H1 (cell line): Measurements from ENCODE around the gene SLC46A3. TPM values are rescaled to one million over a fixed set of nuclear protein-coding genes. Genes with fewer than 3 reads are reported as not detected.

Experiments
- CTCF ChIA-PET: fragments of 300-600 bp; sonication (Branson Sonifier 250); formaldehyde crosslinking; loops from one replicate; lab custom pipeline; 2021; ENCODE audit not compliant: partially characterized antibody; lab: Charles Lee
- POLR2A ChIA-PET: fragments of 300-600 bp; sonication (Branson Sonifier 250); formaldehyde crosslinking; loops from one replicate; lab custom pipeline; 2021; ENCODE audit warnings: inconsistent platforms; ENCODE audit not compliant: partially characterized antibody; lab: Charles Lee
- DNase-seq, 2 experiments: peaks; one replicate each; pipeline versions ENCODE4 v3.0.0 to v3.0.0-alpha.2; 2010 to 2022; ENCODE audit warnings: low spot score in 2 of 2, low read depth in 1 of 2, mixed read lengths in 1 of 2
- FAIRE-seq: peaks from 2 replicates; lab custom pipeline; 2011; peaks lifted over from hg19 to GRCh38; lab: Jason Lieb, UNC
- H2AFZ ChIP-seq: 2 replicates; pipeline ENCODE4 v1.8.1; 2012; ENCODE audit warnings: low read length, inconsistent platforms
- H2AK5ac ChIP-seq: 2 replicates; pipeline ENCODE4 v1.6.1; 2013; ENCODE audit warnings: low read depth, low read length
- H2BK120ac ChIP-seq: replicated peaks from 2 replicates; pipeline ENCODE3; 2013; ENCODE audit warnings: low read depth, low read length, inconsistent platforms
- H2BK12ac ChIP-seq: 2 replicates; pipeline ENCODE4 v1.6.1; 2013; ENCODE audit warnings: low read depth, low read length
- H2BK15ac ChIP-seq: 2 replicates; pipeline ENCODE4 v1.6.1; 2013; ENCODE audit warnings: low read length
- H2BK20ac ChIP-seq: 2 replicates; pipeline ENCODE4 v1.6.1; 2013; ENCODE audit warnings: low read length
- H2BK5ac ChIP-seq: 2 replicates; pipeline ENCODE4 v1.6.1; 2013; ENCODE audit warnings: low read depth, low read length
- H3K14ac ChIP-seq: 2 replicates; pipeline ENCODE4 v1.6.1; 2013; ENCODE audit warnings: inconsistent platforms; ENCODE audit not compliant: insufficient read length
- H3K18ac ChIP-seq: 2 replicates; pipeline ENCODE4 v1.6.1; 2013; ENCODE audit warnings: low read length; ENCODE audit errors: extremely low read depth
- H3K23ac ChIP-seq: 2 replicates; pipeline ENCODE4 v1.6.1; 2013; ENCODE audit warnings: inconsistent platforms; ENCODE audit not compliant: insufficient read length
- H3K23me2 ChIP-seq: 2 replicates; pipeline ENCODE4 v1.6.1; 2013; ENCODE audit warnings: low read depth, low read length
- H3K27ac ChIP-seq: 2 replicates; pipeline ENCODE4 v1.6.1; 2011; ENCODE audit warnings: low read depth, low read length, inconsistent platforms
- H3K27me3 ChIP-seq, 4 experiments: replicated peaks in 1 of 4; 1 replicate in 1 of 4; 2 replicates in 3 of 4; pipeline versions ENCODE4 v1.6.1 to v1.8.1; 2011 to 2013; ENCODE audit warnings: low read length in 3 of 4, mild to moderate bottlenecking in 3 of 4, inconsistent platforms in 2 of 4, mixed read lengths in 2 of 4, moderate library complexity in 1 of 4; ENCODE audit not compliant: control insufficient read depth in 3 of 4, insufficient read depth in 3 of 4; ENCODE audit errors: extremely low read depth in 1 of 4
- H3K36me3 ChIP-seq, 4 experiments: 2 replicates each; pipeline versions ENCODE4 v1.6.1 to v1.8.1; 2011 to 2013; ENCODE audit warnings: mild to moderate bottlenecking in 4 of 4, low read length in 3 of 4, moderate library complexity in 2 of 4, control low read depth in 1 of 4, inconsistent platforms in 1 of 4; ENCODE audit not compliant: insufficient read depth in 4 of 4, control insufficient read depth in 2 of 4
- H3K4ac ChIP-seq: replicated peaks from 2 replicates; pipeline ENCODE3; 2013; ENCODE audit warnings: low read length, low read depth, mixed read lengths, inconsistent platforms; ENCODE audit not compliant: insufficient read length
- H3K4me1 ChIP-seq, 4 experiments: replicated peaks in 1 of 4; 1 replicate in 1 of 4; 2 replicates in 3 of 4; pipeline versions ENCODE4 v1.6.1 to v1.8.1; 2011 to 2013; ENCODE audit warnings: low read length in 3 of 4, inconsistent platforms in 2 of 4, mixed read lengths in 1 of 4; ENCODE audit not compliant: insufficient read depth in 4 of 4, control insufficient read depth in 3 of 4
- H3K4me2 ChIP-seq, 2 experiments: 2 replicates each; pipeline versions ENCODE4 v1.6.1 to v1.8.1; 2011 to 2013; ENCODE audit warnings: low read depth in 2 of 2, low read length in 2 of 2, control low read depth in 1 of 2, inconsistent platforms in 1 of 2, mild to moderate bottlenecking in 1 of 2; ENCODE audit not compliant: insufficient read depth in 1 of 2
- H3K4me3 ChIP-seq, 4 experiments: fragments of 200-600, 300-600 bp in 1 of 4; sonication (generic), shearing (Covaris generic), sonication (Bioruptor Twin) in 1 of 4; 2 replicates each; pipeline versions ENCODE4 v1.5.1 to v1.8.1; 2011 to 2016; ENCODE audit warnings: low read length in 4 of 4, low read depth in 3 of 4, control low read depth in 2 of 4, inconsistent platforms in 2 of 4, mild to moderate bottlenecking in 2 of 4, mixed read lengths in 1 of 4, moderate library complexity in 1 of 4; ENCODE audit not compliant: insufficient read depth in 2 of 4; ENCODE audit errors: extremely low read depth in 1 of 4
- H3K56ac ChIP-seq: replicated peaks from 2 replicates; pipeline ENCODE3; 2013; ENCODE audit warnings: low read depth, mild to moderate bottlenecking, mixed read lengths, low read length, inconsistent platforms; ENCODE audit not compliant: insufficient read length
- H3K79me1 ChIP-seq: 2 replicates; pipeline ENCODE4 v1.6.1; 2013; ENCODE audit warnings: low read depth, low read length, control low read depth
- H3K79me2 ChIP-seq, 2 experiments: 2 replicates each; pipeline versions ENCODE4 v1.6.1 to v1.8.1; 2012 to 2013; ENCODE audit warnings: low read length in 2 of 2, mild to moderate bottlenecking in 2 of 2, inconsistent platforms in 1 of 2; ENCODE audit not compliant: insufficient read depth in 2 of 2, control insufficient read depth in 1 of 2
- H3K9ac ChIP-seq, 4 experiments: replicated peaks in 1 of 4; 1 replicate in 1 of 4; 2 replicates in 3 of 4; pipeline versions ENCODE4 v1.6.1 to v1.8.1; 2011 to 2013; ENCODE audit warnings: low read depth in 3 of 4, low read length in 3 of 4, control low read depth in 2 of 4, mild to moderate bottlenecking in 2 of 4, moderate library complexity in 2 of 4, inconsistent platforms in 1 of 4; ENCODE audit errors: extremely low read depth in 1 of 4
- H3K9me3 ChIP-seq, 2 experiments: 2 replicates each; pipeline versions ENCODE4 v1.6.1 to v1.8.1; 2012 to 2013; ENCODE audit warnings: mild to moderate bottlenecking in 2 of 2, moderate library complexity in 2 of 2, control low read depth in 1 of 2, inconsistent platforms in 1 of 2, low read depth in 1 of 2, low read length in 1 of 2, mixed read lengths in 1 of 2; ENCODE audit not compliant: insufficient read depth in 2 of 2
- H4K20me1 ChIP-seq, 2 experiments: replicated peaks in 1 of 2; 2 replicates each; pipeline versions ENCODE3 to v1.8.1; 2011 to 2013; ENCODE audit warnings: inconsistent platforms in 2 of 2, low read length in 2 of 2, mild to moderate bottlenecking in 1 of 2; ENCODE audit not compliant: insufficient read depth in 2 of 2, control insufficient read depth in 1 of 2
- H4K5ac ChIP-seq: 2 replicates; pipeline ENCODE4 v1.6.1; 2013; ENCODE audit warnings: low read length, low read depth, mixed read lengths, inconsistent platforms; ENCODE audit not compliant: insufficient read length
- H4K8ac ChIP-seq: 2 replicates; pipeline ENCODE4 v1.8.0; 2013; ENCODE audit warnings: mild to moderate bottlenecking, moderate library complexity, low read length, inconsistent platforms; ENCODE audit not compliant: insufficient read depth; ENCODE audit errors: extremely low read depth
- H4K91ac ChIP-seq: replicated peaks from 2 replicates; pipeline ENCODE3; 2013; ENCODE audit warnings: low read length, mixed read lengths, inconsistent platforms; ENCODE audit not compliant: insufficient read length
- BCL11A ChIP-seq, 2 experiments: IDR thresholded peaks; one replicate each; pipeline ENCODE4 v1.6.1; 2011; ENCODE audit warnings: low read depth in 2 of 2, low read length in 2 of 2, mild to moderate bottlenecking in 2 of 2
- CREB1 ChIP-seq: IDR thresholded peaks from 2 replicates; pipeline ENCODE4 v1.6.1; 2012; ENCODE audit warnings: inconsistent platforms
- JUND ChIP-seq: IDR thresholded peaks from 2 replicates; pipeline ENCODE4 v1.6.1; 2011; ENCODE audit warnings: mild to moderate bottlenecking, improper control_type of control experiment, low read length
- RAD21 ChIP-seq, 2 experiments: IDR thresholded peaks in 1 of 2; conservative IDR thresholded peaks in 1 of 2; 2 replicates each; pipeline ENCODE4 v1.6.1; 2011; ENCODE audit warnings: low read depth in 2 of 2, low read length in 2 of 2, improper control_type of control experiment in 1 of 2, inconsistent platforms in 1 of 2, mild to moderate bottlenecking in 1 of 2, moderate library complexity in 1 of 2
- RFX5 ChIP-seq: IDR thresholded peaks from 2 replicates; pipeline ENCODE4 v1.6.1; 2011; ENCODE audit warnings: low read depth, low read length, improper control_type of control experiment, borderline replicate concordance
- SIRT6 ChIP-seq: IDR thresholded peaks from one replicate; pipeline ENCODE4 v1.7.1; 2012; ENCODE audit warnings: low read length, inconsistent platforms
- SRF ChIP-seq: IDR thresholded peaks from 2 replicates; pipeline ENCODE4 v1.6.1; 2011; ENCODE audit warnings: mild to moderate bottlenecking, low read depth, low read length, moderate library complexity
- WGBS, 2 experiments: shearing (Covaris generic) in 1 of 2; methylation state at CpG; one replicate each; pipeline versions ENCODE4 v1.1.6 to v1.1.7; 2013 to 2015; ENCODE audit warnings: low lambda C conversion rate in 2 of 2, mixed read lengths in 2 of 2, inconsistent platforms in 1 of 2, low coverage in 1 of 2, missing lambda C conversion rate in 1 of 2; ENCODE audit not compliant: insufficient replicate concordance in 2 of 2, insufficient coverage in 1 of 2, insufficient read length in 1 of 2; ENCODE audit errors: extremely low coverage in 1 of 2, missing lambda C conversion rate in 1 of 2; 5-methylcytosine and 5-hydroxymethylcytosine counted together
- polyA plus RNA-seq, 7 experiments: library from polyadenylated mRNA; depleted of rRNA in 3 of 7; stranded (reverse) in 5 of 7; unstranded in 2 of 7; fragments of >200 nt in 5 of 7; fragments of 200-250 nt in 2 of 7; gene quantifications; 1 replicate in 5 of 7; 2 replicates in 1 of 7; 4 replicates in 1 of 7; pipeline versions ENCODE4 v1.2.1 to v1.2.3, GENCODE V29; 2011 to 2013; ENCODE audit warnings: missing spikeins in 2 of 7, mixed read lengths in 2 of 7
- total RNA-seq: library from RNA; stranded (reverse); fragmentation: NEBNext Ultra II Directional; extraction: Animal tissue kit (Norgen Biotek cat#: 25700); gene quantifications from 2 replicates; pipeline ENCODE4 v1.2.1, GENCODE V29; 2021

SLC46A3 gene
- total and polyA plus RNA-seq, 2 of the 8 experiments (the other 6 are each of a cell fraction or from before 2014, with no cell fraction given), result 0.39 to 0.67 TPM

DNA sequence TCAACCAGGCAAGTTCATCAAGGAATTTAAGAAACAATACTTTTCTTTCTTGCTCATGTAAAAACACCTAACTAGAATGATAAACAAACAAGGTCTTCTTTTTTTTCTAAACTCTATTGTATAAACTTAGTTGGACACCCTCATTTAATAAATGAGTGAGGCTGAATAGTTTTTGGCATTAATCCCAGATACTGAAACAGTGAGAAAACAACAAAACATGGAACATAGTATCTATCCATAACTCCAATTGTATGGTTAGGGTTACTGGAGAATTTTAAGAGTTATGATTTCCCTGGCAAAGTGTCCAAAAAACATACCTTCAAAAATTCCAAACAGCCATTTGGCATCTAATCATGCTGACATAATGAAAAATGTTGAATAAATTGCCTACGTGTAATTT is 65.7 kb downstream of the SLC46A3 start:
- Histone ChIP-seq H3K79me2 (peaks cover 5 to 26% of the 10 kb centered on the region in 2 experiments; a peak in 3 of 4 replicates), H4K8ac (no peak overlapping the region), H2BK20ac (no peak overlapping the region), H3K23me2 (no peaks in the 10 kb centered on the region), H3K4me1 (peaks cover 0 to 6% (median 4%) of the 10 kb centered on the region in 4 experiments; a peak in 5 of 7 replicates), H4K20me1 (no peaks in the 10 kb centered on the region), H3K14ac (no peak overlapping the region), H3K23ac (no peak overlapping the region), H3K27ac (no peak overlapping the region), H3K4me2 (no peak overlapping the region), H4K91ac (no peak overlapping the region), H3K27me3 (no peaks in the 10 kb centered on the region), H2BK5ac (no peak overlapping the region), H3K79me1 (no peaks in the 10 kb centered on the region; the same call in 1 of the 2 replicates), H3K9me3 (no peaks in the 10 kb centered on the region), H3K36me3 (no peaks in the 10 kb centered on the region; a peak in 1 of 8 replicates), H3K18ac (no peak overlapping the region), H3K56ac (no peak overlapping the region), H4K5ac (no peak overlapping the region), H2BK15ac (no peak overlapping the region), H2BK12ac (no peak overlapping the region), H3K4ac (no peak overlapping the region), H2BK120ac (no peak overlapping the region), H2AFZ (no peak overlapping the region), H3K9ac (no peak overlapping the region), H3K4me3 (no peak overlapping the region), H2AK5ac (no peak overlapping the region)
- no peak for DNase-seq
- ChIA-PET POLR2A (no interaction called here), CTCF (no interaction called here)
- 95% methylated on average over 1 of the region's 1 CpG; no CpG with 5 or more reads in 1 of the 2 experiments for WGBS, 2 experiments
- FAIRE-seq, result no peak
- TF ChIP-seq RFX5 (no peak), CREB1 (no peak), JUND (no peak), SRF (no peak), RAD21 (IDR thresholded peaks at IDR 0.05 in 1 of 2, conservative IDR thresholded peaks at IDR 0.05 in 1 of 2; ENCODE audit: low read depth in 2 of 2, low read length in 2 of 2) (no peak), SIRT6 (no peak), BCL11A (IDR thresholded peaks at IDR 0.05; ENCODE audit: low read depth in 2 of 2, low read length in 2 of 2) (no peak)
